HFF-Myc (cell line): ENCODE measurements around the gene PLEKHA6.

ENCODE experiments used
- DNase-seq: peaks from one replicate; pipeline ENCODE4 v3.0.0-alpha.2; 2011; ENCODE audit warnings: low read depth; ENCODE audit errors: extremely low read depth
- H3K4me3 ChIP-seq: replicated peaks from 2 replicates; pipeline ENCODE4 v1.5.1; 2011; ENCODE audit warnings: low read depth, mild to moderate bottlenecking, control low read depth, low read length
- TF ChIP-seq, protein P1 (sequence below): IDR thresholded peaks from 2 replicates; pipeline ENCODE4 v1.5.1; 2012; ENCODE audit warnings: mild to moderate bottlenecking, low read depth, low read length, control low read depth; ENCODE audit errors: missing control alignments

PLEKHA6 gene

DNA sequence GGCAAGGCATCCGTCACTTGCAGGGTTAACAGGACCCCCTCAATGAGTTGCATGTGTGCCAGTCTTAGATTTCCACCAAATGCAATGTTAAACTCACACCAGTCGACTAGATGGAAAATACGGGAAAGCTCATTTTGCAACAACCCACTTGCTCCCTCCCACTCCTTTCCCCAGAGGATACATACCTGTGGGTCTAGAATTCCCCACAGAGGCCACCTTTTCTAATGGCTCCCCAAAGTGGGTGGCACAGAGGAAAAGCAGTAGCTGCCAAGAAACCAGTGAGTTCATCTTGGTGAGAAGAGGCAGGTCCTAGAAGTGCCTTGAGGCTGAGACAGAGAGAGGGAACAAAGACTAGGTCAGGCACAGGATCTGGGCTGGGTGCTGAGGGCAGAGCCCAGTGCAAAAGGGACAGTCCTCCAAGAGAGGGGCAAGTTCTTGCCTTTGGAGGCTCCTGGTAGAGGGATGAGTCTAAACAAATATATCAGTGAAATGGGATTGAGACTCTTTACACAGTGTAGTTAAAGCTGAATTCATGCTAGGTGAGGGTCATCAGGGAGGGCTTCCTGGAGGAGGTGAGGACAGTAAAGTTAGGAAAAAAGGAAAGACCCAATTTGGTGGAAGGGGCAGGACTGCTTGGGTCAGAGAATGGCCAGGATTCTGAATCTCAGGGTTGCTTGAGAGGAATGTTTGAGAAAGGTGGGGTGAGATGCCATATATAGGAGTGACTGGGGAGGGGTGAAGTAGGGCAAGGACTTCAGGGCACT is 167.0 kb downstream of the PLEKHA6 start:
- TF ChIP-seq, protein P1, sequence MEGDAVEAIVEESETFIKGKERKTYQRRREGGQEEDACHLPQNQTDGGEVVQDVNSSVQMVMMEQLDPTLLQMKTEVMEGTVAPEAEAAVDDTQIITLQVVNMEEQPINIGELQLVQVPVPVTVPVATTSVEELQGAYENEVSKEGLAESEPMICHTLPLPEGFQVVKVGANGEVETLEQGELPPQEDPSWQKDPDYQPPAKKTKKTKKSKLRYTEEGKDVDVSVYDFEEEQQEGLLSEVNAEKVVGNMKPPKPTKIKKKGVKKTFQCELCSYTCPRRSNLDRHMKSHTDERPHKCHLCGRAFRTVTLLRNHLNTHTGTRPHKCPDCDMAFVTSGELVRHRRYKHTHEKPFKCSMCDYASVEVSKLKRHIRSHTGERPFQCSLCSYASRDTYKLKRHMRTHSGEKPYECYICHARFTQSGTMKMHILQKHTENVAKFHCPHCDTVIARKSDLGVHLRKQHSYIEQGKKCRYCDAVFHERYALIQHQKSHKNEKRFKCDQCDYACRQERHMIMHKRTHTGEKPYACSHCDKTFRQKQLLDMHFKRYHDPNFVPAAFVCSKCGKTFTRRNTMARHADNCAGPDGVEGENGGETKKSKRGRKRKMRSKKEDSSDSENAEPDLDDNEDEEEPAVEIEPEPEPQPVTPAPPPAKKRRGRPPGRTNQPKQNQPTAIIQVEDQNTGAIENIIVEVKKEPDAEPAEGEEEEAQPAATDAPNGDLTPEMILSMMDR = no peak
- no peak for DNase-seq
- no peak overlapping the region for H3K4me3 ChIP-seq

DNA sequence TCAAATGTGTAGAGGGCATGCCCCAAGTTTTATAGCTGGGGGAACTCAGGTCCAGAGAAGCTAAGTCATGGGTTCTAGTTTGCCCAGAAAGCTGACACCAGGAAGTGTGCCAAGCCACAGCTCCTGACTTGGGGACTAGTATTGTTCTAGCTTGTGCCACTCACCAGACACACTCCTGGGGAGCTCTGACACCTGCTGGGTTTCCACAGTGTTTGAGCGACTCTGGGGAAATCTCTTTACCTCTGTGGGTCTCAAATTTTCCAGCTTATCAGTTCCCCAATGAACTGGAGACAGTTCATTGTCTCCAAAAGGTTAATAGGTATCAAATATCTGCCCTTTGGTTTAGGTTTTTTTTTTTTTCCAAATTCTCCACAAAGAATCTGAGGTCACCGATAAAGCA is 167.7 kb downstream of the PLEKHA6 start:
- TF ChIP-seq, protein P1 = no peak
- no peak overlapping the region for H3K4me3 ChIP-seq
- DNase-seq = no peak

DNA sequence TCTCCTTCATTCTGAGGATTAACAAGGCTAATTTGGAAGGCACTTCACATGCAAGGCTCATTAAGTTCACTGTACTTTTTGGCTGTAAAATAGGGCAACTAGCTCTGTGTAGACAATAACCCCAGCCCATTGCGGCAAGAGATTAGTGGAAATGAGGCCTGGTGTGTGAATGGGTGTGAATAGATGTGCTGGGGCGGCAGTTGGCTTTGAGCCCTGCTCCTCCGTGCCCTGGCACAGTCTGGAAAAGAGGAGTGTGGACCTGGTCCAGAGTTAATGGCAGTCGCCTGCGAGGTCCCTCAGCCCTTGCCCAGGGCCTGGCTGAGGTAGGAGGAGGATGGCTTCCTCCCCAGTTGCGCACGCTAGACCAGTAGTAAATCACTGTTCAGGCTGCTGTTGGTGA is 168.3 kb downstream of the PLEKHA6 start:
- no peak overlapping the region for H3K4me3 ChIP-seq
- TF ChIP-seq, protein P1 = no peak
- DNase-seq = no peak

DNA sequence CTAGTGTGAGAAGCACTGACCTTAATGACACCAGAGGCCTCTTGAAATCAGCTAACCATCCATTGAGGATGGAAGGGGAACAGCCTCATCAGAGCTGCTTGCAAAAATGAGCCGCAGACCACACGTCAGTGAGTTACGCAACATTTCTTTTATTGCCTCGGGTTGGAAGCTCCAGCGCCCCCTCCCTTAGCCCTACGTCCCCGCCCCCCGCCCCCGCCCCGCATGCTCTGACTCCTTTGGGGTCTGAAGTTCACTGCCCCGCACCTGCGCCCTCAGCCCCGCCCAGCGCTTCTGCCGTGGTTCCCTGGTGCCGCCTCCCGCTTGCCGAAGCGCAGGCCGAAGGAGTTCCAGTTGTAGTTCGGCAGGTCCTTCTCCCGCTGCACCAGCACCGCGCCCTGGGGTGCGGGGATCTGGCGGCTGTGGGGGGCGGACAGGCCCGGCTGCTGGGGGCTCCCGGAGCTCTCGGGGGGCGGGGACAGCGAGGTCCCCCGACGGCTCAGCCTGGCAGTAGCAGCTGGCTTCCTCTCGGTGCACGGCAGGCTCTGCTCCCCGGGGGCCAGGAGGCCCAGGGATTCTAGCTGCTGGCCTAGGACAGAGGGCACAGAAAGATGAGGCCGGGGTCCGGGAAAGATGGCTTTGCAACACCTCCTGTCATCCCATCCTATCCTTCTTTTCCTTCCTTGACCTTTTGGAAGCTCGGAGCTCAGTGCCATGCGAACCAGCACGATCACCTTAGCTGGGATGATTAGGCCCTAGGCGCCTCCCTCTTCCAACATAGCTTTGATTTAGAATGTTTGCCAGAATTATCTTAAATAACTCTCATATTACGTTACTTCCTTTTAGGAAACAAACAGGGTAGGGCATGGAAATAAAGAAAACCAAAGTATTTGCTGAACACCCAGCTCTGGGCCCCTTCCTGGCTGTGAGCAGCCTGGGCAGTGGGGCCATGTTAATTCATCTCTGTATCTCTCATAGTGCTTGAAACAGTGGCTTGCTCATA is 169.2 kb downstream of the PLEKHA6 start:
- H3K4me3 ChIP-seq = no peak overlapping the region
- DNase-seq = peak; percentile 16
- TF ChIP-seq, protein P1 = no peak

DNA sequence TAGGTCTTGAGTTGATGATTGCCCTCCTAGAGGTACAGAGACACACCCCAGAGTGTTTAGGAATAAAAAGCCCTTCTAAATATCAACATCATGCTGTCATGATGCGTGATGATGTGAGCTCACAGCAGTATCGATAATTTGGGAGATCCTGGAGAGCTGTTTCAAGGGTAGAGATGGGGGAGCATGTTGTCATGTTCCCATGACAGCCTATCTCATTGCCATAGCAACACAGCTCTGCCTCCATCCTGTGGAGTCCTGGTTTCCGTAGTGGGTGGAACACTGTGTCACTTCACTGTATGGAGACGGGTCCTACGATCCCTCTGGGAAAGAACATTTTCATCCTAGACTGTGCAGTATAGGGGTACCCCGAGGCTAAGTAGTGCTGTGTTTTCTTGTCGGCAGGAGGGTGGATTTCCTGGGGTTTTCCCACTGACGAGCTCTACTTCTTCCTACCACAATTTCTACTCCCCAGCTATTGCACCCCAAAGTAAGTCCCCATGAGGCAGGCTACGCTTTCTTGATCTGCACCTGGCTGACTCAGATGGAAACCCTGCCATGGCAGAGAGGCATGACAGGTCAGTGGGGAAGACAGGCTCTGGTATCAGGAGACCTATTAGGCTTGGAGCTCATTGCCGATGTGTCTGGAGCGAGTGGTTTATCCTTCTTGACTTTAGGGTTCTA is 170.6 kb downstream of the PLEKHA6 start:
- no peak overlapping the region for H3K4me3 ChIP-seq
- DNase-seq = no peak
- TF ChIP-seq, protein P1 = no peak

DNA sequence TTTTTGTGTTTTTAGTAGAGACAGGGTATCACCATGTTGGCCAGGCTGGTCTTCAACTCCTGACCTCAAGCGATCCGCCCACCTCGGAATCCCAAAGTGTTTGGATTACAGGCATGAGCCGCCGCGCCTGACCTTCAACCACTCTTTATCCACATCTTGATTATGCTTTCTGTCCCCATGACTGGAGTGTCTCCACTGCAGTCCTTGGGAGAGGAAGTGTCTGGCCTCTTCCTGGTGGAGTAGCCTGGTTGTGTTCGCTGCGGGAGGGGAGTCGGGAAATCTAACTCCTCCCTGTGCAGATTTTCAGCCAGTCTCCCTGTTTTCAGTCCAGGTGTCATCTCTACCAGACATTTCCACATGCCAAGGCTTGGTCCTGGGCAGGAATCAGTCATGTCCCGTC is 173.1 kb downstream of the PLEKHA6 start:
- H3K4me3 ChIP-seq = no peak overlapping the region
- DNase-seq = no peak
- TF ChIP-seq, protein P1 = no peak
